ENCODE measurements around the gene IRAK1BP1.
"Not testable (repeated sequence)": the region's sequence is repeated elsewhere in the genome, so short reads cannot be mapped to it uniquely, and the experiment has no call there.

Gene IRAK1BP1

GRCh38 chr6:78896227-78896626 lies 28.9 kb downstream of the IRAK1BP1 start:
- Histone ChIP-seq H3K27ac (ENCODE audit: low read length) (no peak overlapping the region), H3K4me3 (ENCODE audit: low read length) (no peak overlapping the region), H3K9me3 (ENCODE audit: insufficient read depth, low read depth, low read length) (no peaks in the 10 kb centered on the region), H3K4me1 (ENCODE audit: insufficient read depth, low read length) (no peaks in the 10 kb centered on the region), H3K27me3 (ENCODE audit: insufficient read depth, low read length) (no peaks in the 10 kb centered on the region), H3K36me3 (ENCODE audit: insufficient read depth, low read depth, low read length) (no peaks in the 10 kb centered on the region), H3K9ac (ENCODE audit: low read depth, low read length) (no peak overlapping the region)

GRCh38 chr6:78908621-78909020 lies 41.3 kb downstream of the IRAK1BP1 start:
- no peaks in the 10 kb centered on the region for H3K9me3 ChIP-seq (ENCODE audit: insufficient read depth, low read depth, low read length)
- H3K36me3 ChIP-seq (ENCODE audit: insufficient read depth, low read depth, low read length): 0 out of 2 replicates have a peak, but pooled peaks cover 3% of the 10 kb centered on the region
- H3K4me1 ChIP-seq (ENCODE audit: insufficient read depth, low read length): 0 out of 2 replicates have a peak, but pooled peaks cover 3% of the 10 kb centered on the region
- H3K27me3 ChIP-seq (ENCODE audit: insufficient read depth, low read length): peaks cover 26% of the 10 kb centered on the region
- H3K9ac ChIP-seq (ENCODE audit: low read depth, low read length): no peak overlapping the region
- H3K4me3 ChIP-seq (ENCODE audit: low read length): no peak overlapping the region
- no peak overlapping the region for H3K27ac ChIP-seq (ENCODE audit: low read length)

- no peaks in the 10 kb centered on the region for H3K9me3 ChIP-seq (ENCODE audit: insufficient read depth, low read depth, low read length)
- no peak overlapping the region for H3K9ac ChIP-seq (ENCODE audit: low read depth, low read length)
- H3K36me3 ChIP-seq (ENCODE audit: insufficient read depth, low read depth, low read length): no peaks in the 10 kb centered on the region
- H3K27ac ChIP-seq (ENCODE audit: low read length): no peak overlapping the region
- H3K4me1 ChIP-seq (ENCODE audit: insufficient read depth, low read length): 0 out of 2 replicates have a peak, but pooled peaks cover 3% of the 10 kb centered on the region
- H3K27me3 ChIP-seq (ENCODE audit: insufficient read depth, low read length): peaks cover 26% of the 10 kb centered on the region
- H3K4me3 ChIP-seq (ENCODE audit: low read length): no peak overlapping the region
Observed at GRCh38 chr6:78909391-78909790, 42.0 kb downstream of the IRAK1BP1 start.

GRCh38 chr6:78910010-78910409 lies 42.7 kb downstream of the IRAK1BP1 start:
- no peaks in the 10 kb centered on the region for H3K9me3 ChIP-seq (ENCODE audit: insufficient read depth, low read depth, low read length)
- H3K4me3 ChIP-seq (ENCODE audit: low read length): peak overlapping the region; percentile 71; the same call in 1 of the 2 replicates
- H3K36me3 ChIP-seq (ENCODE audit: insufficient read depth, low read depth, low read length): no peaks in the 10 kb centered on the region
- H3K4me1 ChIP-seq (ENCODE audit: insufficient read depth, low read length): 0 out of 2 replicates have a peak, but pooled peaks cover 3% of the 10 kb centered on the region
- peaks cover 26% of the 10 kb centered on the region for H3K27me3 ChIP-seq (ENCODE audit: insufficient read depth, low read length)
- no peak overlapping the region for H3K27ac ChIP-seq (ENCODE audit: low read length)
- H3K9ac ChIP-seq (ENCODE audit: low read depth, low read length): no peak overlapping the region

GRCh38 chr6:78910591-78911171 lies 43.3 kb downstream of the IRAK1BP1 start:
- Histone ChIP-seq H3K9me3 (ENCODE audit: insufficient read depth, low read depth, low read length) (no peaks in the 10 kb centered on the region), H3K27ac (ENCODE audit: low read length) (no peak overlapping the region), H3K36me3 (ENCODE audit: insufficient read depth, low read depth, low read length) (no peaks in the 10 kb centered on the region), H3K4me3 (ENCODE audit: low read length) (peak overlapping the region; percentile 71), H3K27me3 (ENCODE audit: insufficient read depth, low read length) (peaks cover 26% of the 10 kb centered on the region), H3K4me1 (ENCODE audit: insufficient read depth, low read length) (0 out of 2 replicates have a peak, but pooled peaks cover 3% of the 10 kb centered on the region), H3K9ac (ENCODE audit: low read depth, low read length) (no peak overlapping the region)

- H3K27me3 ChIP-seq (ENCODE audit: insufficient read depth, low read length): peaks cover 26% of the 10 kb centered on the region
- H3K4me1 ChIP-seq (ENCODE audit: insufficient read depth, low read length): 0 out of 2 replicates have a peak, but pooled peaks cover 3% of the 10 kb centered on the region
- H3K27ac ChIP-seq (ENCODE audit: low read length): no peak overlapping the region
- H3K9ac ChIP-seq (ENCODE audit: low read depth, low read length): no peak overlapping the region
- no peaks in the 10 kb centered on the region for H3K9me3 ChIP-seq (ENCODE audit: insufficient read depth, low read depth, low read length)
- peak overlapping the region; percentile 71; the same call in 1 of the 2 replicates for H3K4me3 ChIP-seq (ENCODE audit: low read length)
- H3K36me3 ChIP-seq (ENCODE audit: insufficient read depth, low read depth, low read length): no peaks in the 10 kb centered on the region
Observed at GRCh38 chr6:78911218-78911940, 44.0 kb downstream of the IRAK1BP1 start.

GRCh38 chr6:78916411-78916810 lies 49.1 kb downstream of the IRAK1BP1 start:
- Histone ChIP-seq H3K9me3 (ENCODE audit: insufficient read depth, low read depth, low read length) (peaks cover 26% of the 10 kb centered on the region), H3K36me3 (ENCODE audit: insufficient read depth, low read depth, low read length) (no peaks in the 10 kb centered on the region), H3K27ac (ENCODE audit: low read length) (no peak overlapping the region), H3K9ac (ENCODE audit: low read depth, low read length) (no peak overlapping the region), H3K4me1 (ENCODE audit: insufficient read depth, low read length) (no peaks in the 10 kb centered on the region), H3K27me3 (ENCODE audit: insufficient read depth, low read length) (peaks cover 10% of the 10 kb centered on the region), H3K4me3 (ENCODE audit: low read length) (no peak overlapping the region)

GRCh38 chr6:78917788-78918187 lies 50.4 kb downstream of the IRAK1BP1 start:
- Histone ChIP-seq H3K9me3 (ENCODE audit: insufficient read depth, low read depth, low read length) (peaks cover 33% of the 10 kb centered on the region), H3K9ac (ENCODE audit: low read depth, low read length) (no peak overlapping the region), H3K36me3 (ENCODE audit: insufficient read depth, low read depth, low read length) (no peaks in the 10 kb centered on the region), H3K4me3 (ENCODE audit: low read length) (no peak overlapping the region), H3K4me1 (ENCODE audit: insufficient read depth, low read length) (no peaks in the 10 kb centered on the region), H3K27ac (ENCODE audit: low read length) (no peak overlapping the region), H3K27me3 (ENCODE audit: insufficient read depth, low read length) (no peaks in the 10 kb centered on the region)

- H3K27ac ChIP-seq (ENCODE audit: low read length); H3K4me3 ChIP-seq (ENCODE audit: low read length): not testable (repeated sequence)
Observed at GRCh38 chr6:78921168-78921567, 53.8 kb downstream of the IRAK1BP1 start.

GRCh38 chr6:78925317-78925716 lies 58.0 kb downstream of the IRAK1BP1 start:
- no peak overlapping the region for H3K27ac ChIP-seq (ENCODE audit: low read length)

More at GRCh38 chr6:78921168-78921567, 53.8 kb downstream of the IRAK1BP1 start:
- H3K9ac ChIP-seq (ENCODE audit: low read depth, low read length); H3K4me1 ChIP-seq (ENCODE audit: insufficient read depth, low read length); H3K36me3 ChIP-seq (ENCODE audit: insufficient read depth, low read depth, low read length); H3K27me3 ChIP-seq (ENCODE audit: insufficient read depth, low read length): not testable (repeated sequence)
- peaks cover 33% of the 10 kb centered on the region for H3K9me3 ChIP-seq (ENCODE audit: insufficient read depth, low read depth, low read length)

GRCh38 chr6:78935553-78935952 lies 68.2 kb downstream of the IRAK1BP1 start:
- H3K4me1 ChIP-seq (ENCODE audit: insufficient read depth, low read length): no peaks in the 10 kb centered on the region
- no peaks in the 10 kb centered on the region for H3K9me3 ChIP-seq (ENCODE audit: insufficient read depth, low read depth, low read length)
- H3K36me3 ChIP-seq (ENCODE audit: insufficient read depth, low read depth, low read length): peaks cover 36% of the 10 kb centered on the region
- H3K4me3 ChIP-seq (ENCODE audit: low read length): no peak overlapping the region
- no peaks in the 10 kb centered on the region for H3K27me3 ChIP-seq (ENCODE audit: insufficient read depth, low read length)
- H3K27ac ChIP-seq (ENCODE audit: low read length): no peak overlapping the region
- H3K9ac ChIP-seq (ENCODE audit: low read depth, low read length): no peak overlapping the region

More at GRCh38 chr6:78925317-78925716, 58.0 kb downstream of the IRAK1BP1 start:
- no peaks in the 10 kb centered on the region for H3K27me3 ChIP-seq (ENCODE audit: insufficient read depth, low read length)
- H3K36me3 ChIP-seq (ENCODE audit: insufficient read depth, low read depth, low read length): no peaks in the 10 kb centered on the region
- no peak overlapping the region for H3K9ac ChIP-seq (ENCODE audit: low read depth, low read length)
- H3K9me3 ChIP-seq (ENCODE audit: insufficient read depth, low read depth, low read length): peaks cover 17% of the 10 kb centered on the region
- no peaks in the 10 kb centered on the region for H3K4me1 ChIP-seq (ENCODE audit: insufficient read depth, low read length)
- no peak overlapping the region for H3K4me3 ChIP-seq (ENCODE audit: low read length)

- H3K27me3 ChIP-seq (ENCODE audit: insufficient read depth, low read length): no peaks in the 10 kb centered on the region
- H3K4me3 ChIP-seq (ENCODE audit: low read length): no peak overlapping the region
- peaks cover 46% of the 10 kb centered on the region for H3K36me3 ChIP-seq (ENCODE audit: insufficient read depth, low read depth, low read length)
- H3K9me3 ChIP-seq (ENCODE audit: insufficient read depth, low read depth, low read length): no peaks in the 10 kb centered on the region
- no peaks in the 10 kb centered on the region for H3K4me1 ChIP-seq (ENCODE audit: insufficient read depth, low read length)
- no peak overlapping the region for H3K9ac ChIP-seq (ENCODE audit: low read depth, low read length)
- no peak overlapping the region for H3K27ac ChIP-seq (ENCODE audit: low read length)
Observed at GRCh38 chr6:78936515-78936914, 69.2 kb downstream of the IRAK1BP1 start.

Measured in iPS-20b (cell line).